ENCODE results near the gene FRAS1. TPM values are rescaled to one million over a fixed set of nuclear protein-coding genes. Genes with fewer than 3 reads are reported as not detected.

FRAS1 gene
- total RNA-seq, 2 donors from 2014 or later: 2.0 to 7.1 TPM

DNA sequence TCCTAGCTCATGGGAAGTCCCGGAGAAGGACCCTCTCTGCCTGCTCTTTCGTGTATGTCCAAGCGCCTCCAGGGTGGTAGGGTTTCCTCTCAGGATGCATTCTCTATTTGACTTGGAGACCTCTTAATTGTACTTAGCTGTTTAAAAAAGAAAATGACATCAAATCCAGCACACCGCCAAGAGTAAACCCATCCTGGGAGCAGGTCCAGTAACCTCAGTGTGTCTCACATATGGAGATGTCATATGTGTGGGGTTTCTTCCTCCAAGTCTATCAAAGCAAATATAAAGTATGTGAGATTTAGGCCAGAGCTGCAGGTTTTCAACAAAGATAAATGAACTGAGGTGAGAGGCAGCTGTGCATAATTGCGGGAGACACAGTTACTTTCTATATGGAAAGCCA, 285.0 kb downstream of the FRAS1 start:
- Histone ChIP-seq H3K4me1 (ENCODE audit: control insufficient read depth in 1 of 2, low read depth in 2 of 2) (no peaks in the 10 kb centered on the region), H3K36me3 (no peaks in the 10 kb centered on the region), H3K27ac (no peak overlapping the region), H3K4me3 (no peak overlapping the region), H3K9me3 (no peaks in the 10 kb centered on the region), H3K27me3 (replicated peaks; ENCODE audit: insufficient read depth) (no peaks in the 10 kb centered on the region)
- no peak for DNase-seq (ENCODE audit: low spot score)
- ATAC-seq (ENCODE audit: insufficient number of reproducible peaks, low FRiP score, low read depth): no peak
- TF ChIP-seq, protein P1, sequence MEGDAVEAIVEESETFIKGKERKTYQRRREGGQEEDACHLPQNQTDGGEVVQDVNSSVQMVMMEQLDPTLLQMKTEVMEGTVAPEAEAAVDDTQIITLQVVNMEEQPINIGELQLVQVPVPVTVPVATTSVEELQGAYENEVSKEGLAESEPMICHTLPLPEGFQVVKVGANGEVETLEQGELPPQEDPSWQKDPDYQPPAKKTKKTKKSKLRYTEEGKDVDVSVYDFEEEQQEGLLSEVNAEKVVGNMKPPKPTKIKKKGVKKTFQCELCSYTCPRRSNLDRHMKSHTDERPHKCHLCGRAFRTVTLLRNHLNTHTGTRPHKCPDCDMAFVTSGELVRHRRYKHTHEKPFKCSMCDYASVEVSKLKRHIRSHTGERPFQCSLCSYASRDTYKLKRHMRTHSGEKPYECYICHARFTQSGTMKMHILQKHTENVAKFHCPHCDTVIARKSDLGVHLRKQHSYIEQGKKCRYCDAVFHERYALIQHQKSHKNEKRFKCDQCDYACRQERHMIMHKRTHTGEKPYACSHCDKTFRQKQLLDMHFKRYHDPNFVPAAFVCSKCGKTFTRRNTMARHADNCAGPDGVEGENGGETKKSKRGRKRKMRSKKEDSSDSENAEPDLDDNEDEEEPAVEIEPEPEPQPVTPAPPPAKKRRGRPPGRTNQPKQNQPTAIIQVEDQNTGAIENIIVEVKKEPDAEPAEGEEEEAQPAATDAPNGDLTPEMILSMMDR (IDR thresholded peaks at IDR 0.05): no peak

DNA sequence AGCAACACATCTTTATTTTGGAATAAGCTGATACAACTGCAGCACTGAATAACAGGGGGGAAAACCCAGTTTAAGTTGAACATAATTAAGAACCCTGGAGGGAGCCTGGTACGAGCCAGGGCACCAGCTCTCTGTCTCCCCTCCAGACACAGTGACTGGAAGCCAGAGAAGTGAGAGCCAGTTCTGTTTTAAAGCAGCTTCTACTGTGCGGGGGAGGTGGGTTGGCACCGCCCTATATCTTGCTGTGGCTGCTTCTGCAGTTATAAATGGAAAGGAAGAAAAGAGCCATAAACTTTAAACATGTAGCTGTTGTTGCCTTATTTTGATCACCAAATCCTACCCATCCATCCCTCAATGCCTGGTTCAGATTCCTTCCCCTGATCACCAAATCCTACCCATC, 286.6 kb downstream of the FRAS1 start:
- no peak overlapping the region for H3K4me3 ChIP-seq
- H3K36me3 ChIP-seq: no peaks in the 10 kb centered on the region
- no peak overlapping the region for H3K27ac ChIP-seq
- no peaks in the 10 kb centered on the region for H3K27me3 ChIP-seq (replicated peaks; ENCODE audit: insufficient read depth)
- TF ChIP-seq, protein P1 (IDR thresholded peaks at IDR 0.05): no peak
- DNase-seq (ENCODE audit: low spot score) (no peak), ATAC-seq (ENCODE audit: insufficient number of reproducible peaks, low FRiP score, low read depth) (no peak)
- H3K4me1 ChIP-seq (ENCODE audit: control insufficient read depth in 1 of 2, low read depth in 2 of 2): no peaks in the 10 kb centered on the region
- H3K9me3 ChIP-seq: no peaks in the 10 kb centered on the region

DNA sequence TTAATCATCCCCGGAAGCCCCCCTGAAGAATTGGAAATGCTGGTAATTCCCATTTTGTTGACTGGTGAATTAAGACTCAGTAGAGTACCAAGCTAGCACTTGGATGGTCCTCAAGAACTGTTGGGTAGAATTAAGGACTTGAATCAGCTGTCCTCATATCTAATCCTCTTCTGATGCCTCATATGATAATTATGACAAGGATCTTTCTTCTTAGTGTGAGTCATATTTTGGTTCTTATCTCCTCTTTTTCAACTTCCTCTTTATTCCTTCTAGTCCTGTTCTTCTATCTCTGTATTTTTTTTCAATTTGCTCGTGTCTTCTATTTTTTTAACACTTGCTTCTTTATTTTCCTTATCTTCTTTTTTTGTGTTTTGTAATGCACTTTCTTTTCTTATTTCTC, 288.1 kb downstream of the FRAS1 start:
- no peaks in the 10 kb centered on the region for H3K27me3 ChIP-seq (replicated peaks; ENCODE audit: insufficient read depth)
- no peak for ATAC-seq (ENCODE audit: insufficient number of reproducible peaks, low FRiP score, low read depth)
- DNase-seq (ENCODE audit: low spot score): no peak
- no peak overlapping the region for H3K27ac ChIP-seq
- H3K9me3 ChIP-seq: no peaks in the 10 kb centered on the region
- no peaks in the 10 kb centered on the region for H3K36me3 ChIP-seq
- H3K4me3 ChIP-seq: no peak overlapping the region
- TF ChIP-seq, protein P1 (IDR thresholded peaks at IDR 0.05): no peak
- no peaks in the 10 kb centered on the region for H3K4me1 ChIP-seq (ENCODE audit: control insufficient read depth in 1 of 2, low read depth in 2 of 2)

DNA sequence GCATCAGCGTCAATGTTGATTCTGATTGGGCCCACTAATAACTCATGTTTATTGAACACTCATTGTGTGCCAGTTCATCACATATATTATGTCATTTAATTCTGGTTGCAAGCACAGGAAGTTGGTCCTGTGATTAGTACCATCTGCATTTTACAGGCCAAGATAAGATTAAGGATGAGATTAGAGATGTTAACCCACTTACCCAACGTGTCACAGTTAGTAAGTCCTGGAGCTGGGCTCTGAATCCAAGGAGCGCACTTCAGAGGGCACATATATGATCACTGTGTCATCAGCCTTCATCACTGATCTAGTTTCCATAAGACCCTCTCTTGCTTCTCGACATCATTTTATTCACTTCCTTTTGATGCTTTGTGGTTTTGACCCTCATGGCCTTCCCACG, 289.1 kb downstream of the FRAS1 start:
- Histone ChIP-seq H3K4me1 (ENCODE audit: control insufficient read depth in 1 of 2, low read depth in 2 of 2) (no peaks in the 10 kb centered on the region), H3K4me3 (no peak overlapping the region), H3K27me3 (replicated peaks; ENCODE audit: insufficient read depth) (no peaks in the 10 kb centered on the region), H3K36me3 (no peaks in the 10 kb centered on the region), H3K27ac (no peak overlapping the region), H3K9me3 (no peaks in the 10 kb centered on the region)
- no peak for DNase-seq (ENCODE audit: low spot score)
- no peak for ATAC-seq (ENCODE audit: insufficient number of reproducible peaks, low FRiP score, low read depth)
- TF ChIP-seq, protein P1 (IDR thresholded peaks at IDR 0.05): no peak

DNA sequence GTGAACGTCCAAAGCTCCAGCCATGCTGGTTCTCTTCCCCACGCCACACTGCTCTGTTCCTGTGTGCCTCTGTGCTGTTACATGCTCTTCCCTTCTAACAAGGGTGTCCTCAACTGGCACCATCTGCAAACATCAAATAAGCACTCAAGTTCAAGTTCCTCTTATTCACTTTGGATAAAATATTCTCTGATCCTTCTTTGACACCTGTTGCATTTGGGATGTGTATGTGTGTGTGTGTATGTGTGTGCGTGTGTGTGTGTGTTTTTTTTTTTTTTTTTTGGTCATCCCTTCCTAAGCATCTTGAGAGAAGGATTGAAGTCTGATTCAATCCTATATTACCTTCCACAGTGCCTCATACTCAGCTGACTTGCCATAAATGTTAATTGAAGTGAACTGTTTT, 290.4 kb downstream of the FRAS1 start:
- no peak for DNase-seq (ENCODE audit: low spot score)
- Histone ChIP-seq H3K9me3 (no peaks in the 10 kb centered on the region), H3K36me3 (no peaks in the 10 kb centered on the region), H3K27me3 (replicated peaks; ENCODE audit: insufficient read depth) (no peaks in the 10 kb centered on the region), H3K4me3 (no peak overlapping the region), H3K4me1 (ENCODE audit: control insufficient read depth in 1 of 2, low read depth in 2 of 2) (no peaks in the 10 kb centered on the region), H3K27ac (no peak overlapping the region)
- TF ChIP-seq, protein P1 (IDR thresholded peaks at IDR 0.05): no peak
- ATAC-seq (ENCODE audit: insufficient number of reproducible peaks, low FRiP score, low read depth): no peak

Measured in thoracic aorta (tissue), 2 donors.